D721Med (cell line): ENCODE measurements around the gene NLRP7.
"Not testable (repeated sequence)": the region's sequence is repeated elsewhere in the genome, so short reads cannot be mapped to it uniquely, and the experiment has no call there.

Experiments
- DNase-seq: peaks from one replicate; pipeline ENCODE4 v3.0.0; 2011; ENCODE audit warnings: low spot score; ENCODE audit not compliant: insufficient read length
- FAIRE-seq: peaks from 2 replicates; lab custom pipeline; 2011; peaks lifted over from hg19 to GRCh38; lab: Jason Lieb, UNC
- TF ChIP-seq, protein P1 (sequence below): IDR thresholded peaks from 2 replicates; pipeline ENCODE4 v1.5.1; 2012; ENCODE audit warnings: mild to moderate bottlenecking, control low read depth; ENCODE audit not compliant: insufficient read depth; ENCODE audit errors: missing control alignments

Gene NLRP7

DNA sequence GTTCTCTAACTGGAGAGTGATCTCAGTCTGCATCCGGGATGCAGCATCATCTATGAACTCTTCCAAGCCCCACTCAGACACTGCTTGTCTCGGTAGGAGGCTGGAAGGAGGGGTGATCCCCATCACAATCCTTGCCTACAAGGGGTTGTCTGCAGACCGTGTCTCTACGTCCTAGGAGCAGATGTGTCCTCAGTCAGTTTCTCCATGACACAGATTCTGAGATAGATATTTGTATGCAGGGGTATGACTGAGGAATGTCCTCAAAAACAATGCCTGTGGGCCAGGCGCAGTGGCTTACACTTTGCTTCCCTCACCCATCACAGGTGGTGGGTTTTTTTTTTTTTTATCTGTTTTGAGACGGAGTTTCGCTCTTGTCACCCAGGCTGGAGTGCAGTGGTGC is 40.5 kb downstream of the NLRP7 start:
- no peak for FAIRE-seq

DNA sequence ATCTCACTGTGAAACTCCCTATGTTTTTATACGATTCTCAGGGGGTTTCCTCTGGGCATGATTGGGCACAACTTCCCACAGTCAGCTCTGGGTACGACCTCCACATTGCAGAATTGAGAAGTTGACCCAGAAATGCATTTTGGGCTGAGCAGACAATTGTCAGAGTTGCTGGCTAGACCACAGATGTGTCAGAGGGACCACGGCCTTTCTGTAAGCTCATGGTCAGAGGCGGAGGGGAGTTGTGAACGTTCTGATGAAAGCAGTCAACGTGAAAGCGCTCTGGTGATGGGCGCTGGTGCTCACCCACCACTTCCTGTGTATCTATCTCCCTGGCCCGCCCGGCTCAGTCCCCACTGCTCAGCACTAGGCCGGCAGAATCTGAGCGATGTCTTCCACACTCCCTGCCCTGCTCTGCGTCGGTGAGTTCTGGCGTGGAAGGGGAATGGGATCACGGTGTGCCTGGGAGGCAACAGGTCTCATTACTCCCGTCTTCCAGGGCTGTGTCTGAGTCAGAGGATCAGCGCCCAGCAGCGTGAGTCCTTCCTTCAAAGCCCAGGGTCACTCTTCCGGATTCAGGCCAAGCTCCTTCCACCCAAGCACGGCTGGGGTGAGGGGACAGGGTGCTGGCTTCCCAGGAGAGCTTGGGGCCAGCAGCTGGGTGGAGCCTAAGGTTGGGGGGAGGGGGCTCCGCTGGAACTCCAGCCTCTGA is 41.4 kb downstream of the NLRP7 start, which contains the start of gene NCR1:
Gene NCR1 (plus strand): TSS at position 346 of the 709 bp plus-strand sequence. CDS start 40 bp downstream, at position 386.
- TF ChIP-seq, protein P1, sequence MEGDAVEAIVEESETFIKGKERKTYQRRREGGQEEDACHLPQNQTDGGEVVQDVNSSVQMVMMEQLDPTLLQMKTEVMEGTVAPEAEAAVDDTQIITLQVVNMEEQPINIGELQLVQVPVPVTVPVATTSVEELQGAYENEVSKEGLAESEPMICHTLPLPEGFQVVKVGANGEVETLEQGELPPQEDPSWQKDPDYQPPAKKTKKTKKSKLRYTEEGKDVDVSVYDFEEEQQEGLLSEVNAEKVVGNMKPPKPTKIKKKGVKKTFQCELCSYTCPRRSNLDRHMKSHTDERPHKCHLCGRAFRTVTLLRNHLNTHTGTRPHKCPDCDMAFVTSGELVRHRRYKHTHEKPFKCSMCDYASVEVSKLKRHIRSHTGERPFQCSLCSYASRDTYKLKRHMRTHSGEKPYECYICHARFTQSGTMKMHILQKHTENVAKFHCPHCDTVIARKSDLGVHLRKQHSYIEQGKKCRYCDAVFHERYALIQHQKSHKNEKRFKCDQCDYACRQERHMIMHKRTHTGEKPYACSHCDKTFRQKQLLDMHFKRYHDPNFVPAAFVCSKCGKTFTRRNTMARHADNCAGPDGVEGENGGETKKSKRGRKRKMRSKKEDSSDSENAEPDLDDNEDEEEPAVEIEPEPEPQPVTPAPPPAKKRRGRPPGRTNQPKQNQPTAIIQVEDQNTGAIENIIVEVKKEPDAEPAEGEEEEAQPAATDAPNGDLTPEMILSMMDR, result no peak
- FAIRE-seq (no peak), DNase-seq (no peak)

More for the DNA sequence above, 40.5 kb downstream of the NLRP7 start:
- no peak for DNase-seq
- TF ChIP-seq, protein P1, result no peak

- no peak for FAIRE-seq
- TF ChIP-seq, protein P1, result no peak
- no peak for DNase-seq
Observed at GRCh38 chr19:54905421-54905802, 41.9 kb downstream of the NLRP7 start.

DNA sequence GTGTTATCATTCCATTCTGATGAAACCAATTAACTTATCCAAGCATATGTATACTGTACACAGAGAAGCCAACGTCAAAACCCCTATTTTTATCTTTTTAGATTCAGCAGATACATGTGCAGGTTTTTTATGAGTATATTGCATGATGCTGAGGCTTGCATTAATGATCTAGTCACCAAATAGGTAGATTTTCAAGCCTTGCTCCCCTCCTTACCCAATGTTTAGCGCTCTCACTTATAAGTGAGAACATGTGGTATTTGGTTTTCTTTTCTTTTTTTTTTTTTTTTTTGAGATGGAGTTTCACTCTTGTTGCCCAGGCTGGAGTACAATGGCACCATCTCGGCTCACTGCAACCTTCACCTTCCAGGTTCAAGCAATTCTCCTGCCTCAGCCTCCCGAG is 43.1 kb downstream of the NLRP7 start:
- not testable (repeated sequence) for DNase-seq, FAIRE-seq

DNA sequence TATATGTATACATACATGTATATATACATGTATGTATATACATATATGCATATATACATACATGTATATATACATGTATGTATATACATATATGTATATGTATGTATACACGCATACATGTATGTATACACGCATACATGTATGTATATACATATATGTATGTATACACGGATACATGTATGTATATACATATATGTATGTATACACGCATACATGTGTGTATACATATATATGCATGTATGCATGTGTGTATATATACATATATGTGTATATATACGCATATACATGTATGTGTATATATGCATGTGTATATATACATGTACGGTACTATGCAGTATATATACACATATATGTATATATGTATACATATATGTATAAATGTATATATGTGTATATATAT is 44.0 kb downstream of the NLRP7 start:
- DNase-seq, result no peak
- TF ChIP-seq, protein P1, result no peak
- FAIRE-seq, result no peak

GRCh38 chr19:54902061-54902460 is 45.3 kb downstream of the NLRP7 start:
- DNase-seq, result no peak
- FAIRE-seq, result no peak
- TF ChIP-seq, protein P1, result no peak

GRCh38 chr19:54901153-54901552 is 46.2 kb downstream of the NLRP7 start:
- not testable (repeated sequence) for FAIRE-seq, DNase-seq

GRCh38 chr19:54899646-54900045 is 47.7 kb downstream of the NLRP7 start:
- FAIRE-seq, DNase-seq: not testable (repeated sequence)

- not testable (repeated sequence) for FAIRE-seq
Observed at GRCh38 chr19:54898685-54899084, 48.6 kb downstream of the NLRP7 start.

More at GRCh38 chr19:54898685-54899084, 48.6 kb downstream of the NLRP7 start:
- not testable (repeated sequence) for DNase-seq
